RKO (cell line): ENCODE measurements around the gene VPS37B.

Experiments used
- DNase-seq: peaks from one replicate; pipeline ENCODE4 v3.0.0-alpha.2; 2016; ENCODE audit warnings: low spot score

VPS37B gene

GRCh38 chr12:122838841-122839240 is 57.1 kb downstream of the VPS37B start:
- no peak for DNase-seq

GRCh38 chr12:122837306-122838265 is 58.3 kb downstream of the VPS37B start:
- no peak for DNase-seq

GRCh38 chr12:122836027-122836921 is 59.6 kb downstream of the VPS37B start:
- DNase-seq: peak; percentile 72

- DNase-seq: no peak
Observed at GRCh38 chr12:122835750-122836026, 60.2 kb downstream of the VPS37B start.

GRCh38 chr12:122834921-122835749 is 60.8 kb downstream of the VPS37B start, which contains the start of gene HIP1R:
TSS of gene HIP1R (plus strand) at chr12:122835457. CDS start at chr12:122835551, 94 bp downstream.
- no peak for DNase-seq

GRCh38 chr12:122834104-122834920 is 61.6 kb downstream of the VPS37B start:
- DNase-seq: peak; percentile 67

- DNase-seq: peak; percentile 91
Observed at GRCh38 chr12:122830517-122831214, 65.3 kb downstream of the VPS37B start.

GRCh38 chr12:122827258-122827657 is 68.7 kb downstream of the VPS37B start:
- DNase-seq: no peak

GRCh38 chr12:122825773-122826724 is 69.9 kb downstream of the VPS37B start:
- DNase-seq: no peak

GRCh38 chr12:122823429-122823828 is 72.5 kb downstream of the VPS37B start:
- no peak for DNase-seq

GRCh38 chr12:122820838-122821271 is 75.1 kb downstream of the VPS37B start:
- no peak for DNase-seq

GRCh38 chr12:122820138-122820537 is 75.8 kb downstream of the VPS37B start:
- DNase-seq: no peak

GRCh38 chr12:122819209-122819785 is 76.6 kb downstream of the VPS37B start:
- no peak for DNase-seq
